ENCODE results near the gene JTB.

GRCh38 chr1:153954826-153955225 lies 22.6 kb downstream of the JTB start:
- TF ChIP-seq CTCF (IDR thresholded peaks at IDR 0.05) (no peak), POLR2A (IDR thresholded peaks at IDR 0.05) (no peak)

Measured in lower leg skin (tissue), 3 donors.